HTR-8/SVneo (cell line): ENCODE results near the gene CDT1.

ENCODE experiments used
- DNase-seq: peaks from one replicate; pipeline ENCODE4 v3.0.0; 2011; ENCODE audit warnings: low spot score, mixed read lengths; ENCODE audit not compliant: insufficient read length
- FAIRE-seq: peaks from 2 replicates; lab custom pipeline; 2011; peaks lifted over from hg19 to GRCh38; lab: Jason Lieb, UNC

The CDT1 gene

DNA sequence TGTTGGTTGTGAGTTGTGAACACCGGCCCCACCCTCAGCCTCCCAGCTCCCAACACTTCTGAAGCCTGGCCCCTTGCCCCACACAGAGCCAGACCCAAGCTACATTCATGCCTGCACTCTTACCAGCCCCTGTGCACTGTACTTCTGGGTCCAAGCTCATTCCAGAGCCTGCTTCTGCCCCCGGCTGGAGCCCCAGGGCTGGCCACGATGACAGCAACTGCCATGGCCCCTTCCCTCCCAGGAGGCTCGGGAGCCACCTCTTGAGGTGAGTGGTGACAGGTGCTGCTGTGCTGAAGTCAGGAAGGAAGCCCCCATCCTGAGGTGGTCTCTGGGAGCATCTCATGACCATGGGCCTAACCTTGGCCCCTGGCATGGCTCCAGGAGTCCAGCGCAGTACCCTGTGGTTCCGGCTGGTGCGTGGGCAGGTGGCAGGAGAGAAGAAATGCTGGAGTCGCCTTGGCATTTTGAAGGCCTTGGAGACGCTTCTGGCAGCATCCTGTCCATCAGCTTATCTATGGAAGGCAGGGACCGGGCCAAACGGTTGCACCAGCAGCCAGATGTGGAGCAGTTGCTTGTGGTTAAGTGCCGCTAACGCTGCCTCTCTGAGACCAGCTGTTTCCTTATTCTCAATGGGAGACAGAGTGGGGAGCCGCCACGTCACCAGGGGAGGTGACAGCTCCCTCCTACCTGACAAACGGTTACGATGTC is 3.9 kb upstream of the CDT1 start:
- no peak for FAIRE-seq

DNA sequence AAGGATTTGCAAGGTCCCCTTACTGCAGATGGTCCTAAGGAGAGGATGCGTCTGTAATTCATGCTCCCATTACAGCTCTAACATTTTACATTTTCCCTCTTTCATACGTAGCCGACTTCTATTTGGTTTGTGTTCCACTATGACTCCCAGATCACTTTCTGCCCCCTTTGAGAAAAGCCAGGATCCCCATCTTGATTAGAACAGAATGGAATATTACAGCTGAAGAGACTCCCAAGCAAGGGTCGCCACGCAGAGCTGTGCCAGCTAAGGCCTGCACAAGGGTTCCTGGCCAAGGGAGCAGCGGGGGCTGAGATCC is 3.4 kb upstream of the CDT1 start:
- FAIRE-seq (no peak), DNase-seq (no peak)

More for the DNA sequence above, 3.9 kb upstream of the CDT1 start:
- no peak for DNase-seq

DNA sequence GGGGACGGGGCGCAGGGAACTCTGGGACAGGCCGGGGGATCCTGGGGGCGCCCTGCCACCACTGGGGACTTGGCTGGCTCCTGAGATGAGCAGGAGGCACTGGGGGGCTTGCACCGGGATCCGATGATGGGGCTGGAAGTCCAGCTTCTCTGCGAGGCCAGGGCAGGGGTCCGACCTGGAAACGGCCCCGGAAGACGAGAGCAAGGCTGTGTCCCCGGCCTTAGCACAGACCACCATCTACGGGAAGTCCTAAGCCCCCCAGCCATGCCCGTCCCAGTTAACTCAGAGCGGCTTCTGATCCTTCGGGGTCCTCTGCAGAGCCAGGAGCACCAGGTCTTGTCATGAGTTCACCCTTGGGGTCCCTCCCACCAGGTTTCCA is 573 bp downstream of the CDT1 start:
- DNase-seq: no peak
- no peak for FAIRE-seq

DNA sequence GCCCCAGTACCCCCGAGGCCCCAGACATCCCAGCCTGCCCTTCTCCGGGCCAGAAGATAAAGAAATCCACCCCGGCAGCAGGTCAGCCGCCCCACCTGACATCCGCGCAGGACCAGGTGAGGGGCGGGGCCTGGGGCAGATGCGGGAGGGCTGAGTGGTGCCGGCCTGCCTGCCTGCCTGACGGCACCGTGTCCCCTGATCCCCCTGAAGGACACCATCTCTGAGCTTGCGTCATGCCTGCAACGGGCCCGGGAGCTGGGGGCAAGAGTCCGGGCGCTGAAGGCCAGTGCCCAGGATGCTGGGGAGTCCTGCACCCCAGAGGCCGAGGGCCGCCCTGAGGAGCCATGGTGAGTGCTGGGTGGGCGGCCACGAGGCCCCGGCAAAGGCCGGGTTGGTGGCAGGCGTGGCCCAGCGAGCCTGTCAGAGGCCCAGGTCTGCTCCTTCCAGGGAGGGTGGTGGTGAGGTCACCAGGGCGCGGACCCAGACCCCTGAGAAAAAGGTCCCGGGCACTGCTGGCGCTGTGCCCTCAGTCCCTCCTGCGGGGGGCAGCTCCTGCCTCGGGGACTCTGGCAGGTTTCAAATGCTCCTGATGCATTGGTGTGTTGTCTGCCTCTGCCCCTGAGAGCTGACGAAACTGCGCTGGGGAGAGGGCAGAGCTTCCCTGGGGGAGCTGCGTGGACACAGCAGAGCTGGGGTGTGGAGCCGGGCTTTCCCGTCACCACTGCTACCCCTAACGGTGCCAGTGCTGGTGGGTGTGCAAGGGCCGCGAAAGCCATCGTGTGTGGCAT is 1.2 kb downstream of the CDT1 start:
- no peak for DNase-seq
- FAIRE-seq: no peak

DNA sequence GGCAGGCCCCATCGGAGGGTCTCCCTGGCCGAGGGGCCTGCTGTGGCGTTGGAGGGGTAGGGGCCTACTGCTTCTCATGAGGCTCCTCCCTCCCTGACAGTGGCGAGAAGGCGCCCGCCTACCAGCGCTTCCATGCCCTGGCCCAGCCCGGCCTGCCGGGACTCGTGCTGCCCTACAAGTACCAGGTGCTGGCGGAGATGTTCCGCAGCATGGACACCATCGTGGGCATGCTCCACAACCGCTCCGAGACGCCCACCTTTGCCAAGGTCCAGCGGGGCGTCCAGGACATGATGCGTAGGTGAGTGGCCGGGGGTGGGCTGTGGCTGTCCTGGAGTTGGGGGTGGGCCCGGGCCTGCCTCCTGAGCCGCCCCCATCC is 1.7 kb downstream of the CDT1 start:
- FAIRE-seq (no peak), DNase-seq (no peak)

DNA sequence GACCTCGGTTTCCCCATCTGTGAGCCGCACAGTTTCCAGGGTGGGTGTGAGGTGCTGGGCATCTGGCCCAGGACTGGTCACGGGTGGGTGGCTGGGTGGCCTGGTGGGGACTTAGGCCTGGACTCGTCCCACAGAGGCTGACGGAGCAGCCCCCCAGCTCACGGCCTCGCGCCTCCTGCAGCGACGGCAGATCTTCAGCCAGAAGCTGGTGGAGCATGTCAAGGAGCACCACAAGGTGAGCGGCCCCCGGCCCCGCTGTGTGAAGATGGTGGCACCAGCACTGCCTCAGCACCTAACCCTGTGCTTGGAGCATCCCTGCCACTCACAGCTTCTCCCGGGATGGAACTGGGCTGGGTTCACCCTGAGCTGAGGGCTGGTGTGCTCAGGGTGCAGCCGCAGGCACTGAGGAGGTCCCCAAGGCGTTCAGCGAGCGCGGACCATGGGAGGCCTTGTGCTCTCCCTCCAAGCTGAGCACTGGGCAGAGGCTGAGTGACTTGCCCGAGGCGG is 2.4 kb downstream of the CDT1 start:
- peak; percentile 26 for FAIRE-seq
- no peak for DNase-seq

DNA sequence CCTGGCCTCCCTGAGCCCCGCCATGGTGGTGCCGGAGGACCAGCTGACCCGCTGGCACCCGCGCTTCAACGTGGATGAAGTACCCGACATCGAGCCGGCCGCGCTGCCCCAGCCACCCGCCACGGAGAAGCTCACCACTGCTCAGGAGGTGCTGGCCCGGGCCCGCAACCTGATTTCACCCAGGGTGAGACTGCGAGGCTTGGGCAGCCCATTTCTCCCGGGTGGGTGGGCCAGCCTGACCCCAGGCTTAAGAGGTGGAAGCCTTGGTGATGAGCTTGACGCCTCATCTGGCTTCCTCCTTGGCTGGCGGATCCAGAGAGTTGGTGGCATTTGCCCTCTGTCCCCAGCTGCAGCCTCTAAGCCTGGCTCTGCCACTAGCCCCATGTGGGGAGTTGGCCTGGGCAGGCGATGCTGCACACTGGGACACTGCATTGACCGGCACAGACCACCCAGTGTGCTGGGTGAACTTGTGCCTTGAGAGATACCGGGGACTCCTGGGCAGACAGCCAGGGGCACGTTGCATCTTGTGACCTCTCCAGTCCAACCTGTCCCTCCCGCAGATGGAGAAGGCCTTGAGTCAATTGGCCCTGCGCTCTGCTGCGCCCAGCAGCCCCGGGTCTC is 3.0 kb downstream of the CDT1 start:
- DNase-seq (no peak), FAIRE-seq (no peak)

DNA sequence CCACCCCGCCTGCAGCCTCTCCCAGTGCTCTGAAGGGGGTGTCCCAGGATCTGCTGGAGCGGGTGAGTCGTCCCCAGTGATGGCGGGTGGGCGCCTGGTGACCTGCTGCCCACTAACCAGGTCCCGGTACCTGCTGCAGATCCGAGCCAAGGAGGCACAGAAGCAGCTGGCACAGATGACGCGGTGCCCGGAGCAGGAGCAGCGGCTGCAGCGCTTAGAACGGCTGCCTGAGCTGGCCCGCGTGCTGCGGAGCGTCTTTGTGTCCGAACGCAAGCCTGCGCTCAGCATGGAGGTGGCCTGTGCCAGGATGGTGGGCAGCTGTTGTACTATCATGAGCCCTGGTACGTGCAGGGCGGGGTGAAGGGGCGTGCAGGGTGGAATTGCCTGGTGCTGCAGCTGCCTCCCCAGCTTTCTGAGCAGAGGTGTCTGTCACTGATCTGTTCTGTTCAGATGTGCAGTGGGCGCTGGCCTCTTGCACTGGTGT is 3.6 kb downstream of the CDT1 start:
- FAIRE-seq (no peak), DNase-seq (no peak)

DNA sequence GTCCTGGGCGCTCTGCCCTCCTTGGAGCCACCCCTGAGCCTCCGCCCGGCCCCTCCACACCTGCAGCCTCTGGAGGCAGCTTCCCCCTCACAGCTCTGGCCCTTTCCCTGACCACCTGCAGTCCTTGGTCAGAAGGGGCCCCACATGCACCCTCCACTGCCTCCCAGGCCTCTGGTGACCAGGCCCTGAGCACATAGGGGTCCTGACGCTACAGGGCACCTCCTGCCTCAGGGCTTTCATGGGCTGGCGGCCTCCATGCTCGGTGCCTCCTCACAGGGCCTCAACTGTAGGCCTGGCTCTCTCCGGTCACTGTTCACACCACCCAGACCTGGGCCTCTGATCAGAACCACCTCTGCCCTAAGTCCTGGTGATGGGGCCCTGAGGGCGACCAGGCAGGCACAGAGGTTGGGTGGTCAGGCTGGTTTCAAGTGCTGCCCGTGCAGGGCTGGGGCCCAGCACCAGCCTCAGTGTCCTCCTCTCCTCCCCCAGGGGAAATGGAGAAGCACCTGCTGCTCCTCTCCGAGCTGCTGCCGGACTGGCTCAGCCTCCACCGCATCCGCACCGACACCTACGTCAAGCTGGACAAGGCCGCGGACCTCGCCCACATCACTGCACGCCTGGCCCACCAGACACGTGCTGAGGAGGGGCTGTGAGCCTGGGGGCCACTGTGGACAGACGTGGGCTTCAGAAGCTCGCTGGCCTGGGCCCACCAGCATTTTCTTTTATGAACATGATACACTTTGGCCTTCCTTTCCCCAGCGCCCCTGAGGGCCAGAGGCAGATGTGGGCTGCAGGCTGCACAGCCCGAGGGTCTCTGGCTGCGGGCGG is 4.3 kb downstream of the CDT1 start:
- no peak for FAIRE-seq
- no peak for DNase-seq

DNA sequence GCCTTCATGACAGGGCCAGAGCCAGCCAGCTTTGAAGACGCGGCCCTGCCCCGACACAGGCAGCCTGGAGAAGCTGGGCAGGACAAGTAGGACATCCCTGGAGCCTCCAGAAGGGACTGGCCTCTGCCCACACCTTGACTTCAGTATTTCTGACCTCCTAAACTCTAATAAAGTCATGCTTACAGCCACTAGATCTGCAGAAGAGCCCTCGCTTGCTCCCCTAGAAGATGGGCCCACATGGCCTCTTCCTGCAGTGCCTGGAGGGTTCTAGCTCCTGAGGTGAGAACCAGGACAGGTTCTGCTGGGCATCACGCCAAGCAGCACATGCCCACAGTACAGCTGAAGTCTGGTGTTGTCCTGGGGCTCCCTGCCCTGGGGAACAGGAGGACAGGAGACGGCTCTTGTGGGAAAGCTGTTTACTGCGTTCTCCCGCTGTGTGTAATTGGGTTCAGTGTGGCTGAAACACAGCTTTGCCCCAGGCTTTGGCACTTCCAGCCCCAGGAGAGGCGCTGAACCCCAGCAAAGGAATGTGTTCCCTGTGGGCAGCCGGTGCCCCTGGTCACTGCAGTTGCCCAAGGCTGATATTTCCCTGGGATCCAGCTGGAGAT is 5.6 kb downstream of the CDT1 start:
- DNase-seq (no peak), FAIRE-seq (no peak)

DNA sequence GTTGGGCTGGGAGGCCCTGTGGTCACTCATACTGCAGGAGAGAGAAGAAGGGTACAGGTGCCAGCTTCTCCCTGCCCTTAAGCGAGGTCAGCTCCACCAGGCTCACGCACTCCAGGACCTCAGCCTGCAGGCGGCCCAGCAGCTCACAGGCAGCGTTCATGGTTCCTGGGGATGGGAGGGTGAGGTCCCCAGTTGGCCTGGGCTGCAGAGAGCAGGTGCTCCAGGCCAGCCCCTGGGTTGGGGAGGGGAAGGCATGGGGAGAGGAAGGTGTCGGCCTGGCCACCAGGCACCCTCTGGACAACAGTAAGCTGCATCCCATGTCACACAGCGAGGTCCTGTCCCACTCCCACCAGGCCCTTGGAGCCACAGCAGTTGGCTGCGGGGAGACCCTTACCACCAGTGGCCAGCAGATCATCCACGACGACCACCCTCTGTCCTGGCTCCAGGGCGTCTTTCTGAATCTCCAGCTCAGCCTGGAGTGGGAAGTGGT is 6.1 kb downstream of the CDT1 start:
- DNase-seq (no peak), FAIRE-seq (no peak)

DNA sequence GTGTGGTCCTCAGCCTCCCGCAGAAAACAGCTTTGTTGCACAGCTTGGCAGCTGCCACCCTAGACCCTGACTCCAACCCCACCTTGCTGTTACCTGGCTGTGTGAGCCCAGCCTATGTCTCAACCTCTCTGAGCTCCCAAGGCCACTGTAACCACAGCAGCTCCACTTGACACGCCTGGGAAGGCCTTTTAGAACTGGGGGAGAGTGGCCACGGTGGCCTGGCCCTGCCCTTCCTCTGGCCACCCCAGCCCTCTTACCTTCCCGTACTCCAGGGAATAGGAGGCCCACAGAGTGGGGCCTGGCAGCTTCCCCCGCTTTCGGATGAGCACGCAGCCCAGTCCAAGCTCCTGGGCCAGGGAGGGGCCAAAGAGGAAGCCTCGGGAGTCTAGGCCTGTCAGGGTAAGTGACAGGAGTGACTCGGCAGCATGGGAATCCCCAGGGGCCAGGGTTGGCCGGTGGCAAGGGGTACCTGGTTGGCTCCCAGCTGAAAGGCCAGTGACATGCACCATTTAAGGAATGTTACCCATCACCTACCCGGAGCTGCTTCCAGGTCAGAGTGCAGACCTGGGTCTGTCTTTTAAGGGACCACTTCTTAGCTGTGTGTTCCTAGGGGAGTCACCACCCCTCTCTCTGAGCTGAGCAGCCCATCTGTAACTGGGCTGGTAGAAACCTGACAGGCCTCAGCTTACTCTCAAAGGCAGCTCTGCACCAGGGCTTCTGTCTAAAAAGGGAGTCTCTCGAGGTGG is 6.8 kb downstream of the CDT1 start:
- DNase-seq (no peak), FAIRE-seq (no peak)

DNA sequence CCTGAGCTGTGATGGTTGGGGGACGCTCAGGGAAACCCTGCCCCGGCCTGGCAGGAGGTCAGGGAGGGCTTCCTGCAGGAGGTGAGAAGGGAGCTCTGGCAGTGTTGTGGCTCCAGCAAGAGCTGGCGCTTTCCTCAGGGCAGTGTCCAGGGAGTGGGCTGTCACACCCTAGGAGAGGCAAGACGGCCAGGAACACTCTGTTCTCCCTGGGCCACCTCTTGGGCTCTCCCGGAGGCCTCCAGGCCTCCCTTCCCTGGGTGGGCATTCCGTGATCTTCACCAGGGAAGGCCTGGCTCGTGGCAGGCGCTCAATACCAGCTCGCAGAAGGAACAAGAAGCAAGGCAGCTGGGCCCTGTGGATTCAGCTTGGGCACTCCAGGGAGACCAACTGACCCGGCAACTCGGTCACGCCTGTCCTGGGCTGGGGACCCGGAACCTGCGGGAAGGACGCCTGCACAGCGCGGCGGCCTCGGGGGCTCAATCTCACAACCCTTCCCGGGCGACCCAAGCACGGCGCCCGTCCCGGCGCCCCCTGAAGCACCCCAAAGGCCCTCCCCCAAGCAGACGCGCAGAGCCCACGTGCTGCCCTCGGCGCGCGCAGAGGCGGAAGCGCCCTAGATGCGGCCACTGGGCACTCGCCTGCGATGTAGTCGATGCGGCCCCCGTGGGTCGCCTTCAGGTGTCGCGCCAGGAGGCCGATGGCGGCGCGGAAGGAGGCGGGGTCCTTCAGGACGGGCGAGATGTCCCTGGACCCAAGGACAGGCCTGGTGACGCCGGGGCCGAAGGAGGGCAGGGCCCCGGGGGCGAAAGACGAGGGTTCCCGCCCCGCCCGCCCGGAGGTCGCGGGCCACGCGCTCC is 7.6 kb downstream of the CDT1 start:
- DNase-seq (peak; percentile 83), FAIRE-seq (no peak)

DNA sequence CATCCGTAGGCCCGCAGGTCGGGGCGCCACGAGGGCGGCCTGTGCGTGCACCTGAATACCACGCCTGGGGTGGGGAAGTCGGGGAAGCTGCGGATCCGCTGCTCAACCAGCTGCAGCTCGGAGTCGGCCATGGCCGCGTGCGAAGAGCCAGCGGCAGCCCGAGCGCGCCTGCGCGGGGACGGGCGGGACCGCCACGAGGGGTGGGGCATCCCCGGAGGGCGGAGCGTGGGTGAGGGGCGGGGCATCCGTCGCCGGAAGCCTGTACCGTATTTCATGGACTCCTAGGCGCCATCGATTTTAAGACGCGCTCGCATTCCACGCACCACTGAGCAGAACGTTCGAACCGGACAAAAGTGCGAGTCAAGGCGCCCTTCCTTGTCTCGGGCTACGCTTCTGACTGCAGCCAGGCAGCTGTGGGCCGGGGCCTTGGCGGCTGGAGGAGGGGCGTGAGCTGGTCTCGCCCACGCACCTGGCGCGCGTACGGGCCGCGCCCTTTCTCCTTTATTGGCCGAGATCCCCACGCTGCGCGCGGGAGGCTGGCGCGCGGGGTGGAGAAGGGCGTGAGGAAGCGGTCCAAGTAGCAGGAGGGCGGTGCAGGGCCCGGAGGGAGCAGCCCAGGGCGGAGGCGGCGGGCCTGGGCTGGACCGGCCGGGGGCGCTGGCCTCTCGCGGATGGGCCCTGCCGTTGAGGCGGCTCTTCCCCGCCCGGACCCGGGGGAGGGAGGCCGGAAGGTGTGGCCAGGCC is 8.4 kb downstream of the CDT1 start, which contains the start of gene APRT:
TSS of gene APRT (minus strand) at position 160 of the 744 bp plus-strand sequence. CDS start at position 131, 29 bp downstream.
- FAIRE-seq (peak; percentile 98), DNase-seq (peak; percentile 95)

DNA sequence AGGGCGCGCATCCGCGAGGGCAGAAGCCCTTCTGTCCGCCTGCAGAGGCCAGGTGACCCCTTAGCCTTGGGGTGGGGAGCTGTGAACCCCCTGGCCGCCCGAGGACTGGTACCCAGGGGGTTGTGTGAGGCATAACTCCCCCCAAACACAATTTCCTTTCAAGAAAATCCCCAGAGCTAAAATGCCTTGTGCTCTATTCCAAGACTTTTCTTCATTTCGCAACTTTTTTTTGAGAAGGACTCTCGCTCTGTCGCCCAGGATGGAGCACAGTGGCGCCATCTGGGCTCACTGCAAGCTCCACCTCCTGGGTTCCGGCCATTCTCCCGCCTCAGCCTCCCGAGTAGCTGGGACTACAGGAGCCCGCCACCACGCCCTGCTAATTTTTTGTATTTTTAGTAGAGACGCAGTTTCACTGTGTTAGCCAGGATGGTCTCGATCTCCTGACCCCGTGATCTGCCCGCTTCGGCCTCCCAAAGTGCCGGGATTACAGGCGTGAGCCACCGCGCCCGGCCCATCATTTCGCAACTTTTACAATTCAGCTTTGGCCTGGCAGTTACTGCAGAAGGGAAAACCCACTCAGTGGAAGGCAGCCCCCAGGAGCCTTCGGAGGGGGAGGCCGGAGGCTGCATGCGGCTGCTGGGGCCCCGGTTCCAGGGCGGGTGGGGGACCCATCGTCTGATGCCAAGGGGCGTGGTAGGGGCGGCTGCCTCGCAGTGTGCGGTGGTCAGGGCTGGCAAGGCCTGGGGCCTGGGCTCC is 9.1 kb downstream of the CDT1 start:
- DNase-seq: no peak
- FAIRE-seq: peak; percentile 9

DNA sequence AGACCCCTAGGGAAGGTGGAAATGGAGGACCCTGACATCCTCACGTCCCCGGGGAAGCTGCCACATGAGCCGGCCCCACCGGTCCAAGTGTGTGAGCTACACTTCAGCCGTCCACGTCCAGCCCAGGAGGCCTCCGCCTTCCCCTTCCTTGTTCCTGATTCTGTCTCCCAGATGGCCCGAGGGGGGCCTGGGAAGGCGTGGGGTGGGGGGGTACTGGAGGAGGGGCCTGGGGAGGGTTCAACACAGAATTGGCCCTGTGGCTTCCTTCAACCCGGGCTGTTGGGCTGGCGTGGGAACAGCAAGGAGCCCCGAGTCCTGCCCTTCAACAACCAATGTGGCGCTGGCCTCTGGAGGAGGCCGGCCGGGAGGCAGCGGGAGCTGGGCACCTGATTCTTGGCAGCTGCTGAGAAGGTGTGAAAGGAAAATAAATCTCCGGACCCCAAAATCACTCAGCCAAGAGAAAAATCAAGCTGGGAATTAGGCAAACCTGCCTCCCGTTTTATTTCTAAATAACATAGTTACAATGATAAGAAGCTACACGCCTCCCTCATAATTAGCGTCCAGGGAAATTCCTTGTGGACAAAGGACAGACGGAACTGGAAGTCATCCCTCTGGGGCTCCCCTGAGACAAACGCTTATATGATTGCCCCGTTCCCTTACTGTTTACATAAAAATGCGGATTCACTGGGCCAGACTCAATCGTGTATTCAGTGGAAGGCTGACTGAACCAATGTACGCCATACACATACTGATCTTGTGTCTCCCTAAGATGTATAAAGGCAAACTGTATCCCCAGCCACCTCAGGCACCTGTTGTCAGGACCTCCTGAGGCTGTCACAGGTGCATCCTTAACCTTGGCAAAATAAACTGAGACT is 9.9 kb downstream of the CDT1 start:
- FAIRE-seq (no peak), DNase-seq (no peak)
